HG02981 (cell line): ENCODE results near the gene EDA.

Source experiments
- ATAC-seq: cut with Tn5 transposase; IDR thresholded peaks from one replicate; pipeline ENCODE4 v1.9.1; 2021; ENCODE audit warnings: mild to moderate bottlenecking, moderate library complexity; ENCODE audit not compliant: unreplicated experiment

The EDA gene

DNA sequence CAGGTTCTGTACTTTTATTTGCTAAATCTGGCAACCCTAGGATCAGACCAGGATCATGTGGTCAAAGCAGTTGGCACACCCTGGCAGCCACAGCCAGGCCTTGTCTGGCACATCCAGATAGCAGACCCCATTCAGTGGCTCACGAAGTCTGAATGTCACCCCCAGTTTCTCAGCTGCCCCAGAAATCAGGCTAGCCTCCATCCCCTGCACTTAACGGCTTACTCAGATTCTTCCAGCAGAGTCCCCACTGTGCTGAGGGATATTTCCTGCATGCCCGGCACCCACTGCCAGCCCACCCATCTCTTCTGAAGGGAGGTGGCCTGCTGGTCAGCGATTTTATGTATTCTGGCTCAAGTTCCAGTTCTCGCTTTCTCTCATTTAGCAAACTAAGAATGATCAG is 438.5 kb downstream of the EDA start:
- ATAC-seq: no peak

DNA sequence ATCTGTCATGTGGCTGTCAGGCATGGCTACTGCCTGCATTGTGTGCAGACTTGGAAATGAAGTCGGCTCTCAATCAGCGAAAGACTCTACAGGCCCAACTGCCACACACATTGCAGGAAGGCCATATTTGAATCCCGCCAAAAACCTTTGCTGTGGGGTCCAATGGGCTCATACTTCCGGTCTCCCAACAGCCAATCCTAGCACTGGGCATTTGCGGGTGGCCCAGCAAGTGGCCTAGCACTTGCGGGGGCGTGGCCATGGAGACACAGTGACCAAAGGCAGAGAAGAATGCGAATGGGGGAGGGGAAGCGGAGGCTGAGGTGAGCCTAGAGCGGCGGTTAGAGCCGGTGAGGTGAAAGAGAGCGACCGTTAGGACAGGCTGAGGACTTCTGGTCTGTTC is 446.2 kb downstream of the EDA start, which contains the start of gene OTUD6A:
OTUD6A (plus strand) TSS at position 382 of the 400 bp plus-strand sequence. CDS start 68 bp downstream, outside the sequence.
- ATAC-seq: no peak

GRCh38 chrX:70062961-70063550 is 447.1 kb downstream of the EDA start:
- ATAC-seq: no peak

GRCh38 chrX:70066646-70067045 is 450.7 kb downstream of the EDA start:
- no peak for ATAC-seq

GRCh38 chrX:70079297-70079696 is 463.4 kb downstream of the EDA start:
- ATAC-seq: no peak

DNA sequence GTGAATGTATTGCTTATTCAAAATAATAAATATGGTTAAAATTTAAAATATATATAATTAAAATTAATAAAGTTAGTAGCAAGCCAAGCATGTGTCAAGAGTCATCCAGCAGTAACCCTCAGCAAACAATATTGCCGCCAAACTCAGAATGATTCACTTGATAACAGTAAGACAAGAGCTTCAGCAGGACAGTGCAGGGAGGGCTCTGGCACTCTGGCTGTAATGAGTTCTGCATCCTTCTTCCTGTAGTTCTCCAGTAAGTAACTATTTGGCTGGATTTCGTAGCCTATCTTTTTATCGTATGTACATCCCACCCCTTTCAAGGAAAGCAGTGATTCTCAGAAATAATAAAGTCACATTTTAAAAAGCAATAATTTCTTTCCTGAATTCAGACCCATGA is 464.0 kb downstream of the EDA start:
- ATAC-seq: no peak

- ATAC-seq: no peak
These were observed 466.8 kb downstream of the EDA start for GRCh38 chrX:70082723-70083122.

- ATAC-seq: no peak
These were observed 468.8 kb downstream of the EDA start for GRCh38 chrX:70084592-70085240.

DNA sequence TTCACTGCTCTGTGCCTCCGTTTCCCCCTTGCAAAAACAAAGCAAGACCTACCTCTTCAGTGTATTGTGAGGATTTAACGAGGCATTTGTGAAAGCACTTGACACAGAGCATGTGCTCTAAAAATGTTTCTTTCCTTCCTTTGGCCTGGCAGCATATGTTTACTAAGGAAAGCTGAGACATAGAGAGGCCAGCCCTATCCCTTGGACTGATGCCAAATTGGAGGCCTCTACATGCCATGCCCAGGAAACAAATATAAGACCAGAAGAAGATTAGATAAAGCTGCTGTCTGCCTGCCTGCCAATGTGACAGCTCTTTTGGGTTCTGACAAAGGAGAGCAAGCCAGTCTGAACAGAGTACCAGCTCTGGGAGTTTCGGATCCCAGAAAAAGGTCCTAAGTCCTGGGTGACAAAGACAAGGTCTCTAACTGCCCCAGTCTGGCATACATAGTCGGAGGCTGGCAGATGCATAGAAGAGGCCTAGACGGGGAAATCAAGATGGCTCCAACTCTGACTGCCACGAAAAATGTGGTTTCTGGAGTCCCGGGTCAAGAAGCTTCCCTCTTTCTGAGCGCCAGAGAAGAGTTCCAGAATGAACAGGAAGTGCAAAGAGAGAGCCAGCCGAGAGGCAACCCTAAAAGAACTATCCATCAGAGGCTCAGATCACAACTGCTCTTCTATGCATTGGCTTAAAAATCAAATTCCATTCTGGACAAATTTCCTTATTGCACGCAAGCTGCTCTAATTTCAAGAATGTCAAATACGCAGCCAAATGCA is 472.1 kb downstream of the EDA start:
- ATAC-seq: no peak

- no peak for ATAC-seq
These were observed 472.8 kb downstream of the EDA start for GRCh38 chrX:70088751-70089150.
